Keratinocyte (primary cell): ENCODE measurements around the gene GRIA3. TPM values are rescaled to one million over a fixed set of nuclear protein-coding genes. Genes with fewer than 3 reads are reported as not detected.

Experiments
- DNase-seq: peaks from one replicate; pipeline ENCODE4 v3.0.0-alpha.2; 2011; ENCODE audit warnings: low read depth, missing footprints, low spot score
- FAIRE-seq: peaks from 2 replicates; lab custom pipeline; 2011; peaks lifted over from hg19 to GRCh38; lab: Jason Lieb, UNC
- H2AFZ ChIP-seq: 2 replicates; pipeline ENCODE4 v1.6.0; 2012; ENCODE audit warnings: low read length, control low read depth, inconsistent platforms; ENCODE audit not compliant: control insufficient read depth
- H3K27ac ChIP-seq: 2 replicates; pipeline ENCODE4 v1.5.1; 2011; ENCODE audit warnings: low read length; ENCODE audit not compliant: control insufficient read depth, insufficient read depth
- H3K27me3 ChIP-seq: 3 replicates; pipeline ENCODE4 v1.6.0; 2011; ENCODE audit warnings: low read length; ENCODE audit not compliant: control insufficient read depth, insufficient read depth; ENCODE audit errors: extremely low read depth
- H3K36me3 ChIP-seq, 2 experiments: 2 replicates in 1 of 2; 3 replicates in 1 of 2; pipeline ENCODE4 v1.5.1; 2011; ENCODE audit warnings: low read length in 2 of 2, mild to moderate bottlenecking in 1 of 2; ENCODE audit not compliant: control insufficient read depth in 2 of 2, insufficient read depth in 2 of 2; ENCODE audit errors: extremely low read depth in 1 of 2
- H3K4me1 ChIP-seq: 3 replicates; pipeline ENCODE4 v1.5.1; 2011; ENCODE audit warnings: low read length; ENCODE audit not compliant: control insufficient read depth, insufficient read depth; ENCODE audit errors: extremely low read depth
- H3K4me2 ChIP-seq: 3 replicates; pipeline ENCODE4 v1.6.0; 2011; ENCODE audit warnings: low read depth, low read length; ENCODE audit not compliant: control insufficient read depth, insufficient read depth; ENCODE audit errors: extremely low read depth
- H3K4me3 ChIP-seq, 3 experiments: fragments of 200-600 bp in 1 of 3; sonication (generic) in 1 of 3; 2 replicates in 2 of 3; 3 replicates in 1 of 3; pipeline ENCODE4 v1.5.1; 2011 to 2016; ENCODE audit warnings: low read length in 3 of 3, mild to moderate bottlenecking in 3 of 3, control low read depth in 2 of 3, inconsistent platforms in 1 of 3, low read depth in 1 of 3, mixed read lengths in 1 of 3, mixed run types in 1 of 3, moderate library complexity in 1 of 3; ENCODE audit not compliant: control insufficient read depth in 2 of 3, insufficient read depth in 2 of 3; ENCODE audit errors: extremely low read depth in 1 of 3
- H3K79me2 ChIP-seq: 2 replicates; pipeline ENCODE4 v1.6.0; 2012; ENCODE audit warnings: low read length; ENCODE audit not compliant: control insufficient read depth, insufficient read depth
- H3K9ac ChIP-seq: 3 replicates; pipeline ENCODE4 v1.6.0; 2011; ENCODE audit warnings: low read length; ENCODE audit not compliant: control insufficient read depth, insufficient read depth; ENCODE audit errors: extremely low read depth
- H3K9me1 ChIP-seq: 3 replicates; pipeline ENCODE4 v1.6.0; 2011; ENCODE audit warnings: low read length; ENCODE audit not compliant: control insufficient read depth, insufficient read depth; ENCODE audit errors: extremely low read depth
- H3K9me3 ChIP-seq: 2 replicates; pipeline ENCODE4 v1.5.1; 2012; ENCODE audit warnings: low read depth, low read length; ENCODE audit not compliant: control insufficient read depth
- H4K20me1 ChIP-seq: 3 replicates; pipeline ENCODE4 v1.6.0; 2011; ENCODE audit warnings: low read length; ENCODE audit not compliant: control insufficient read depth, insufficient read depth; ENCODE audit errors: extremely low read depth
- CTCF ChIP-seq, 3 experiments: IDR thresholded peaks in 1 of 3; conservative IDR thresholded peaks in 1 of 3; optimal IDR thresholded peaks in 1 of 3; 2 replicates in 2 of 3; 3 replicates in 1 of 3; pipeline versions ENCODE3 to v1.5.1; 2011; ENCODE audit warnings: low read length in 3 of 3, mild to moderate bottlenecking in 3 of 3, moderate library complexity in 2 of 3, control low read depth in 1 of 3, inconsistent platforms in 1 of 3; ENCODE audit not compliant: insufficient read depth in 2 of 3; ENCODE audit errors: extremely low read depth in 1 of 3
- EZH2 ChIP-seq: IDR thresholded peaks from one replicate; pipeline ENCODE4 v1.6.1; 2012; ENCODE audit warnings: inconsistent platforms, mild to moderate bottlenecking, low read length, moderate library complexity
- dilution Hi-C: fragments of 300-500 bp; cut with MboI; formaldehyde crosslinking; loops from one replicate; pipeline ENCODE4 v1.7.0; 2020; ENCODE audit warnings: low sequenced_read_pairs; ENCODE audit not compliant: extremely low pct_ligation_motif_present
- polyA minus RNA-seq, 3 experiments: library from RNA; depleted of rRNA, polyadenylated mRNA; stranded (reverse); fragments of >200 nt; gene quantifications; 1 replicate in 1 of 3; 2 replicates in 1 of 3; 3 replicates in 1 of 3; pipeline ENCODE4 v1.2.3, GENCODE V29; 2011
- polyA plus RNA-seq, 5 experiments: library from polyadenylated mRNA; depleted of rRNA in 3 of 5; stranded (reverse) in 3 of 5; stranded (forward) in 1 of 5; unstranded in 1 of 5; fragments of >200 nt; gene quantifications; 1 replicate in 1 of 5; 2 replicates in 3 of 5; 3 replicates in 1 of 5; pipeline versions ENCODE4 v1.2.1 to v1.2.3, GENCODE V29; 2011 to 2012; ENCODE audit warnings: missing spikeins in 2 of 5, low read depth in 1 of 5, low replicate concordance in 1 of 5

The GRIA3 gene
- polyA plus RNA-seq (0.10 TPM in 1 of 3 replicates, not detected in the others), polyA minus RNA-seq (0.20 TPM in 1 of 3 replicates, not detected in the others)
- polyA plus RNA-seq (2011; ENCODE audit: low read depth): 0.41 TPM
- polyA plus RNA-seq (2011; cell fraction: cytosol; rRNA removed): 0.12 TPM in 1 of 2 replicates, not detected in the other
- polyA plus RNA-seq (2011; cell fraction: nucleus; rRNA removed): 0.05 and 0.19 TPM in 2 replicates
- polyA plus RNA-seq (2012; ENCODE audit: low replicate concordance): 0.23 TPM in 1 of 2 replicates, not detected in the other
- not detected for polyA minus RNA-seq (2011; cell fraction: cytosol; rRNA and poly(A)+ RNA removed)
- 0.23 TPM in 1 of 2 replicates, not detected in the other for polyA minus RNA-seq (2011; cell fraction: nucleus; rRNA and poly(A)+ RNA removed)

- H3K79me2 ChIP-seq: no peaks in the 10 kb centered on the region
- peak within 1 kb of the TSS; percentile 48 for H3K4me2 ChIP-seq
- H3K27ac ChIP-seq: no peak within 1 kb of the TSS
- no peaks in the 10 kb centered on the region for H3K4me1 ChIP-seq
- DNase-seq (no peak), FAIRE-seq (no peak)
- no peak within 1 kb of the TSS for H3K4me3 ChIP-seq
- dilution Hi-C loops: no loop called here
- peak; percentile 37 for TF ChIP-seq EZH2
- no peak for TF ChIP-seq CTCF (optimal IDR thresholded peaks at IDR 0.05 in 1 of 3, IDR thresholded peaks at IDR 0.05 in 1 of 3, conservative IDR thresholded peaks at IDR 0.05 in 1 of 3; ENCODE audit: extremely low read depth in 1 of 3, insufficient read depth in 2 of 3, low read length in 3 of 3)
- H3K9me1 ChIP-seq: no peaks in the 10 kb centered on the region
- no peak within 1 kb of the TSS for H3K9ac ChIP-seq
- no peaks in the 10 kb centered on the region for H3K9me3 ChIP-seq
- H4K20me1 ChIP-seq: no peaks in the 10 kb centered on the region
- H3K36me3 ChIP-seq: no peaks in the 10 kb centered on the region
- no peak within 1 kb of the TSS for H2AFZ ChIP-seq
- H3K27me3 ChIP-seq: peaks cover 29% of the 10 kb centered on the region
Observed at GRCh38 chrX:123184219-123184865, at the start of gene GRIA3. Gene GRIA3 (plus strand): TSS chrX:123184278. CDS start chrX:123184536, 258 bp downstream.

DNA sequence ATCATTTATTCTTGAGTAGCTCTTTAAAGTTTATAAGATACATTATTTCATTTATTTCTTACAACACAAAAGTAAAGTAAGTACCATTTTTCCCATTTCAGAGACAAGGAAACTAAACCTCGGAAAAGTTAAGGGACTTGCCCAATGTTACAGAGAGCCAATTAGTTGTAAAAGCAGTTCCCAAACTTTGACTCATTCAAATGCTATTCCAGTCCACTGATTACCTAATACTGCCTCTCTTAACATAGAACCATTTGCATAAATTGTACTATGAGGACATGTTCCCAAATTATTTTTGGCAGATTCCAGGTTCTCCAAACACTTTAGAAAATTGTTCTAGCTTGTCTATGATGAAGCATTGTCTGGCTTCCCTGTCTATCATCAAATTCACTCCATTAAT is 45.6 kb upstream of the GRIA3 start:
- Histone ChIP-seq H3K9me1 (no peaks in the 10 kb centered on the region), H2AFZ (no peak overlapping the region), H3K79me2 (no peaks in the 10 kb centered on the region), H3K27ac (no peak overlapping the region), H3K27me3 (no peaks in the 10 kb centered on the region), H3K4me3 (no peak overlapping the region), H3K4me2 (no peak overlapping the region), H3K36me3 (no peaks in the 10 kb centered on the region), H3K9ac (no peak overlapping the region), H3K9me3 (no peaks in the 10 kb centered on the region), H4K20me1 (no peaks in the 10 kb centered on the region), H3K4me1 (no peaks in the 10 kb centered on the region)
- no peak for TF ChIP-seq EZH2
- no peak for TF ChIP-seq CTCF (optimal IDR thresholded peaks at IDR 0.05 in 1 of 3, IDR thresholded peaks at IDR 0.05 in 1 of 3, conservative IDR thresholded peaks at IDR 0.05 in 1 of 3; ENCODE audit: extremely low read depth in 1 of 3, insufficient read depth in 2 of 3, low read length in 3 of 3)
- DNase-seq (no peak), FAIRE-seq (no peak)
- dilution Hi-C loops: no loop called here
